GM21526 (cell line): ENCODE measurements around the gene TMEM255B.
"Not testable (repeated sequence)": the region's sequence is repeated elsewhere in the genome, so short reads cannot be mapped to it uniquely, and the experiment has no call there.

Experiments
- ATAC-seq: cut with Tn5 transposase; IDR thresholded peaks from one replicate; pipeline ENCODE4 v1.9.1; 2021; ENCODE audit warnings: moderate library complexity; ENCODE audit not compliant: unreplicated experiment, low FRiP score

TMEM255B gene

DNA sequence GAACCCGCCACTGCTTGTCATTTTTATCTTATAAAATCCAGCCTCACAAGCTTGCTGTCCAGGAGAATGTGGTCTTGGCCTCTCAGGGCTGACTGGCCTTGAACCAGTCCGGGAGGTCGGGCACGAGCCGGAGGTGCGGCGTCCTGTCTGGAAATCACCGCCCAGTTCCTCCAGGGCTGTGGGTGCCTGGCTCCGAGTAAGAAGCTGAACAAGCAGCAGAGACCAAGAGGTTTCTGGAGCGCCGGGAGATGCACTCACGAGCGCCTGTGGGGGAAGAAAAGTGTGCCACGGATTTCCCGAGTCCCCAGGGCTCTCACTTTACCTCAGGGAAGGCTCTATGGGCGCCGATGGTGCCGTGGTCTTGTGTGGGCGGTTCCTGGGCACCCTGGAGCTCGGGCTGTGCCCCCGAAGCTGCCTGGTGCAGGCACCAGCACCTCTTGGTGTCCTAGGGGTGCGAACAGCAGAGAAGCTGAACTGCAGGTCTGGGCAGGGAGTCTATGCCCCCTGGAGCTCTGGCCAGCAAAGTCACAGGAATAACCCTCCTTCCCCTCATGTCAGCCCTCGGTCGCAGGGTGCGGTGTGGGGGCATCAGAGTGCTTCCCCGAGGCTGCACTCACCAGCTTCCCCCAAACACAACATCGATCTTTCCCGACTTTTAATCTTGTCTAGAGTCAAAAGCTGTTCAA lies 54.9 kb downstream of the TMEM255B start:
- ATAC-seq: no peak

- ATAC-seq: no peak
These were observed 55.4 kb downstream of the TMEM255B start for GRCh38 chr13:113814435-113814821.

GRCh38 chr13:113815151-113816058 lies 56.4 kb downstream of the TMEM255B start:
- no peak for ATAC-seq

- no peak for ATAC-seq
These were observed 57.4 kb downstream of the TMEM255B start for GRCh38 chr13:113816254-113816929.

GRCh38 chr13:113816946-113817859 lies 58.2 kb downstream of the TMEM255B start:
- ATAC-seq: no peak

DNA sequence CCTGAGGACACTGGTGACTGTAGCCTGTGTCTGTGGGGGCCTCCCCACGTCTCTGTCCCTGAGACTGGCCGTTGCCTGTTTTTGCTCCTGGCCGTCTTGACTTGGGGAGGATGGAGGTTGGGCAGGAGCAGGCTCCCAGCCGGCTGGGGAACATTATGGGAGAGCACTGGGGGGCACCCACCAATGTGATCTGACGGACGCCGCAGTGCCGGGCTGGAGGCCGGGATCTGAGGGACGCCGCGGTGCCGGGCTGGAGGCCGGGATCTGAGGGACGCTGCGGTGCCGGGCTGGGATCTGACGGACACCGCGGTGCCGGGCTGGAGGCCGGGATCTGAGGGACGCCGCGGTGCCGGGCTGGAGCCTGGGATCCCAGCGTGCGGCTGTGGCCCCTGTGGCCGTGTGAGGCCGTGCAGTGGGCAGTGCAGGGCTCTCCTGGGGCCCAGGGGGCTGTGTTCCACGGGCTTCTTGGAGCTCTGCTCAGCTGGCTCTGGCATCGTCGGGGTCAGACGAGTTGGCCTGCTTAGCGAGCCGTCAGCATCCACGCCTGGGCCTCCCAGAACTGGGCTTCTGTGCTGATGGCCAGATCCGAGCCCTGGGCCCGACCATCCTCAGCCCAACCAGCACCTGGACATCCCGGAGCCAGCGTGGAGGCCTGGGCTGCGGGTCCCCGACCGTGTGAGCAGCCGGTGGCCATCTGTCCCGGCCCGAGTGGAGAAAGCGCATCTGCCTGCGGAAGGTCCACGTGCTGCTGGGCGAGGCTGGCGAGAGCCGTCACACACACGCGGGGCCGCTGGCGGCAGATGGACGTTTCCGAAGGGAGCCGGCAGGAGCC lies 59.0 kb downstream of the TMEM255B start:
- no peak for ATAC-seq

- ATAC-seq: no peak
These were observed 59.8 kb downstream of the TMEM255B start for GRCh38 chr13:113818700-113819295.

DNA sequence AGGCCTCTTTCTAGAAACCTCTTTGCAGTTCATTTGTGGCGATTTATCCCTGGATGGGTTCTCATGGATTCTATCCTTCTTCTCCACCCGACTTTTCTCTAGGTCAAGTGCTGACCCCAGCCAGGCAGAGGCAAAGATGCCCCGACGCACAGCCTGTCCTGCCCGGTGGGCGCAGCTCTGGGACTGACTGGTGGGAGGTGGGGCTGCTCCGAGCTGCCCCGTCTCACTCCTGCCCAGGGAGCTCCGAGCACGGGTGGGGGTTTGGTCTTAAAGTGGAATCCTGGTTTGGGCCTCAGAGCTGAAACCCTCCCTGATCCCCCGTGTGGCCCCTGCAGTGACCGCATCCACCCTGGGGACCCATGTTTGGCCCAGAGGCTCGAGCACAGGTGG lies 60.3 kb downstream of the TMEM255B start:
- ATAC-seq: no peak

DNA sequence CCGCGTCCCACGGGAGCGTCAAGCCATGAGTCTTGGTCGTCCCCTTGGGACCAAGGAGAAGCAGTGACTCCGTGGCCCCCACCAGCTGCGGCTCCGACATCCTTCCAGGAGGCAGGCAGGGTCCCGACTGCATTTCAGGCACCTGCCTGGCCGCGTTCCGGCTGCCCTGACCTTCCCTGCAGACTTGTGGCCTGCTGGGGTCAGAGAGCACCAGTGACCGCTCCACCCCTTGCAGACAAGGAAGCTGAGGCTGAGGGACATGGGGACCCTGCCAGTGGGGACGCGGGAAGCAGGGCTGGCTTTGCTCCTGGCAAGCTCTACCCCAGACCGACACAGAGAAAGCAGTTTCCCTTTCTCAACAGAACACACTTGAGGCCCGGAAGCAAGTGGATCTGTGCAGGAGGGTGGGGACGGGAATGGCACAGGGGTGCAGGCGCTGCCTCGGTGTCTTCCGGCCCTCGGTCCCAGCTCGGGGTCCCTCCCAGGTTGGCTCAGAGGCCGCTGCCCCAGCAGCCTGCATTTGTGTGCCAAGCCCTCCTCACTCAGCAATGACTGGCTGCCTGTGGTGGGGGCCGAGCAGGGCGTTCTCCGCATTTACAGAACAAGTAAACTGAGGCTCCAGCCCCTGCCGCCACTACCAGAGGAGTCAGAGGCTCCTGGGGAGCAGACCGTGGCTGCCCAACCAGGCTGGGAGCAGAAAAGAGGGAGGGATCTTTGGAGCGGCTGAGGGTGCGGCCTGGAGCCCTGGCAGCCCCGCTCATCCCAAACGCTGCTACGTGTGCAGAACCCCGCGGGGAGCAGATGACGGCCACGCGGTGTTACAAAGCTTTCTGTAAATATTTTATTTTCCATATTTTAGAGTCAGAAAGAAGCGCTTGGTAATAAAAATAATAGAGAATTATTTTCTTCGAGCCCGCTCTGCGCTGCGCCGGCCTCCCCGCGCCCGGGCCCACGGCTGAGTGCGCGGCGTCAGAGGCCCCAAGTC lies 61.0 kb downstream of the TMEM255B start:
- no peak for ATAC-seq

DNA sequence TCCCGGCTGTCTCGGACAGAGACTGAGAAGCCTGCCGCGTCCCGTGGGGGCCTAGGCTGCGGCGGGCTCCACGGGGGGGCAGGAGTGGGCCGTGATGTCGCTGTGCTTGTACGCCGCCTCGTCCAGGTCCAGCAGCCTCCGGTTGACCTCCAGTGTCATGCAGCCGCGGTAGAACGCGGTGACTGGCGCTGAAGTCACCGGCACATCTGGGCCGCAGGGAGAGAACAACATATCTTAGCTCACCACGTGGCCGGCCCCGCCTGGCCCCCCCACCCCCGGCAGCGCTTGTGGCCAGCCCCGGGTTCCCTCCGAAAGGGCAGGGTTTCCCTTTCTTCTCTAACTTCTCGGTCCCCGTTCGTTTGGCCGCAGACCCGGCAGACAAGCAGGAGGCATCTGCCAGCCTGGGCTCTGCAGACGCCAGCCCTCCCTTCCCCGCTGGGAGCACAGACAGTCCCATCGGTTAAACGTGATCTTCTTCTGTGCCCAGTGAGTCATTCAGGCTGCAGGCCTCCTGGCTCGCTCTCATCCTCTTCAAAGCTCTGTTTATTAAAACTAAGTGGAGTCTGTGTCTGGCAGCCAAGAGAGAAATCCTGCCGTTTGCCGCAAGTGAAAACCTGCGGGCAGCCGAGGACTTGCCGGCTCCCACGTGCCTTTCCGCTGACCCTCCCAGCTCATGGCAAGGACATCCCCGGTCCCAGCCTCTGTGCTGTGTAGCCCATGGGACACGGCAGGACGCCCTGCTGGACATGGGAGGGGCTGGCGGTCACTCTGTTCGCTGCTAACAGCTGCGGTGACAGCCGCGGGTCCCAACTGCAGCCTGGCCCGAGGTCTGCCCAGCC lies 62.0 kb downstream of the TMEM255B start:
- no peak for ATAC-seq

- ATAC-seq: no peak
These were observed 62.8 kb downstream of the TMEM255B start for GRCh38 chr13:113821847-113822246.

DNA sequence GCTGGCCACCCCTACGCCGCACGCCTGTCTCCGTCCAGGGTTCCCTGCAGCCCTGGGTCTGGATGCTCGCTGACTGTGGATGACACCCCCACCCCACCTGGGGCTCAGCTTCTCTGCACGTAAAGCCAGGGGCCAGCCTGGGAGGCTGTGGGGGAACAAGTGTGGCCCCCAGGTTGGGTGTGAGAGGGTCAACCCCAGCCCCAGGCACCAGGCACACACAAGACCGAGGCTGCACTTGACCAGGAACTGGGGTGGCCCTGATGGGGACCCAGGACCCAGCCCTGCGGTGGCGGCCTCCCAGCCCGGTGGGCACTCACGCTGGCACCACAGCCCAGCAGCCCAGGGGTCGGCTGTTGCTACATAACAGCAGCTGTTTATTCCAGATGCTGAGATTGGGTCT lies 63.2 kb downstream of the TMEM255B start:
- no peak for ATAC-seq

DNA sequence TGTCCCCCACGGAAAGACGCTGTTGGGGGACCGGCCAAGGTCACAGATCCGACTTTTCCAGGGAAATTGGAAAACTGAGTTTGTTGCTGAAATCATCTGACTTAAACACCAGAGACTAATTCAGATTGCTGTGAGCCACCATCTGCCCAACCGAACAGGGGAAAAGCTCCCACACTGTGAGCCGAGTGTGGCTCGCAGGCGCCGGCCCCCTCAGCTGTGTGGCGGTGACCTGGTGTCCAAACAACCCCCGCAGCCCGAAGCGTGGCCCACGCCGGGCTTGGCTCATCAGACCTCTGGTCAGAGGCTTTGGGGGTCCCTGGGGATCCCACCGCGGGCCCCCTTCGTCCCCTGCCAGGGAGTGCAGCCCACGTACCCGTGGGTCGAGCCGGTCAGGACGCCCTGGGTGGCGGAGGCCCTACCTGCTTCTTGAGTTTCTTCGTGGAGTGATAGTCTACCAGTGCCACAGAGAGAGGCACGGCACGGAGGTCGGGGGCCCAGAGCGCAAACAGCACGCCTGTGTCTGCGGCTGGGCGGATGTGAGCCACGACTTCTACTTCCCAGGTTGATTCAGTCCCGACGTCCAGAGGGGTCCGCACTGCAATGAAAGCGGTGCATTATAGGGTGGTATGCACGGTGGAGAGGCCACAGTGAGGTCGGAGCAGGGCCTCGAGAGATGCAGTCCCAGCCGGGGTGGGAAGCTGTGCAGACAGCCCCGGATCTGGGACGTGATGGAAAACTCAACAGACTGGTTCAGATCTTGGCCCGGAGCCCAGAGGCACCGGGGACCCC lies 64.1 kb downstream of the TMEM255B start:
- ATAC-seq: no peak

GRCh38 chr13:113823771-113824170 lies 64.7 kb downstream of the TMEM255B start:
- no peak for ATAC-seq

DNA sequence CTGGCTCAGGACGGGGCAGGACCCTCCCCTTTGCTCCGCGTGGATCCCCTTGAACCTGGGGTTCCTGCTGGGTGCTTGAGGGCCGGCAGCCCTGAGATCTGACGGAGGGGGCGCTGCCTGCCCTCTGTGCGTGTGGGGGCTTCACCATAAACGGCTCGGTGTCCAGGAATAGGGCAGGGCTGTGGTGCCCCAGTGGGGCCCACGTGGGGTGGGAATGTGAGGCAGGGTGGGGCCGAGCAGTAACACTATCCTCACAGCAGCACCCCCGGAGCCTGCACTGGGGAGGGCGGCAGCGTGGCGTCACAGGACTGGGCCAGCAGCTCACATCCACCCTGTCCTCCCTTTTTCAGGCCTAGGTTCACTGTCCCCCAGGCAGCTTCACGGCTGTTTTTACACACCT lies 66.8 kb downstream of the TMEM255B start:
- no peak for ATAC-seq

- not testable (repeated sequence) for ATAC-seq
These were observed 67.4 kb downstream of the TMEM255B start for GRCh38 chr13:113826446-113826845.
